Peyer's patch (tissue), 4 donors: Measurements from ENCODE around the gene SLCO3A1. TPM values are rescaled to one million over a fixed set of nuclear protein-coding genes. Genes with fewer than 3 reads are reported as not detected.
"Not testable (repeated sequence)": the region's sequence is repeated elsewhere in the genome, so short reads cannot be mapped to it uniquely, and the experiment has no call there.

ENCODE experiments used
- DNase-seq, 3 donors: peaks; one replicate each; pipeline ENCODE4 v3.0.0-alpha.2; 2017 to 2019
- H3K27ac ChIP-seq, 4 donors: fragments of 200-600 bp; sonication (generic); one replicate each; pipeline ENCODE4 v1.5.1; 2016 to 2019
- H3K27me3 ChIP-seq, 2 donors: fragments of 200-600 bp; sonication (generic); one replicate each; pipeline ENCODE4 v1.5.1; 2019
- H3K36me3 ChIP-seq, 3 donors: fragments of 200-600 bp; sonication (generic); one replicate each; pipeline ENCODE4 v1.5.1; 2016 to 2019
- H3K4me1 ChIP-seq, 4 donors: fragments of 200-600 bp; sonication (generic); one replicate each; pipeline ENCODE4 v1.5.1; 2016 to 2019
- H3K4me3 ChIP-seq, 4 donors: fragments of 200-600 bp; sonication (generic); 1 replicate in 3 of 4; 2 replicates in 1 of 4; pipeline ENCODE4 v1.5.1; 2016 to 2019; ENCODE audit warnings: mild to moderate bottlenecking in 1 of 4
- H3K9me3 ChIP-seq, 4 donors: fragments of 200-600 bp; sonication (generic); one replicate each; pipeline ENCODE4 v1.5.1; 2016 to 2019; ENCODE audit warnings: mild to moderate bottlenecking in 1 of 4
- CTCF ChIP-seq, 6 experiments: fragments of 450-650 bp in 4 of 6; fragments of 200-600 bp in 2 of 6; sonication (generic) in 1 of 6; IDR thresholded peaks; one replicate each; pipeline ENCODE4 v1.5.1; 2017 to 2019; ENCODE audit warnings: antibody characterized with exemption in 6 of 6, mild to moderate bottlenecking in 3 of 6, moderate library complexity in 1 of 6
- POLR2A ChIP-seq, 2 donors: fragments of 450-650 bp; IDR thresholded peaks; one replicate each; pipeline ENCODE4 v1.5.1; 2017; ENCODE audit warnings: antibody characterized with exemption in 2 of 2, mild to moderate bottlenecking in 2 of 2, moderate library complexity in 2 of 2
- total RNA-seq, 4 donors: library from RNA; depleted of rRNA; stranded (reverse); fragments of >200 nt; gene quantifications; one replicate each; pipeline ENCODE4 v1.1.0, GENCODE V29; 2016

The SLCO3A1 gene
- total RNA-seq, 4 donors from 2014 or later = 2.1 to 8.3 (median 5.0) TPM

GRCh38 chr15:91953432-91953831 lies 99.9 kb downstream of the SLCO3A1 start:
- Histone ChIP-seq H3K36me3 (no peaks in the 10 kb centered on the region), H3K9me3 (no peaks in the 10 kb centered on the region), H3K27me3 (no peaks in the 10 kb centered on the region), H3K4me3 (no peak overlapping the region), H3K27ac (no peak overlapping the region), H3K4me1 (peaks cover 0 to 7% (median 0%) of the 10 kb centered on the region in 4 donors)
- DNase-seq = no peak
- TF ChIP-seq CTCF (IDR thresholded peaks at IDR 0.05) = no peak
- TF ChIP-seq POLR2A (IDR thresholded peaks at IDR 0.05) = no peak

- TF ChIP-seq POLR2A (IDR thresholded peaks at IDR 0.05) (no peak), CTCF (IDR thresholded peaks at IDR 0.05) (peak in 1 of 6 experiments; percentile 5)
- no peaks in the 10 kb centered on the region for H3K27me3 ChIP-seq
- no peaks in the 10 kb centered on the region for H3K4me1 ChIP-seq
- H3K9me3 ChIP-seq = no peaks in the 10 kb centered on the region
- H3K4me3 ChIP-seq = no peak overlapping the region
- DNase-seq = no peak
- H3K27ac ChIP-seq = no peak overlapping the region
- no peaks in the 10 kb centered on the region for H3K36me3 ChIP-seq
Measured at GRCh38 chr15:91954292-91954691, 100.8 kb downstream of the SLCO3A1 start.

GRCh38 chr15:91956026-91956723 lies 102.7 kb downstream of the SLCO3A1 start:
- no peaks in the 10 kb centered on the region for H3K4me1 ChIP-seq
- H3K9me3 ChIP-seq = no peaks in the 10 kb centered on the region
- TF ChIP-seq CTCF (IDR thresholded peaks at IDR 0.05) = no peak
- TF ChIP-seq POLR2A (IDR thresholded peaks at IDR 0.05) = no peak
- H3K36me3 ChIP-seq = no peaks in the 10 kb centered on the region
- no peak overlapping the region for H3K4me3 ChIP-seq
- no peaks in the 10 kb centered on the region for H3K27me3 ChIP-seq
- peak overlapping the region in 1 of 4 donors; percentile 4 for H3K27ac ChIP-seq
- no peak for DNase-seq

GRCh38 chr15:91961357-91961756 lies 107.8 kb downstream of the SLCO3A1 start:
- Histone ChIP-seq H3K27me3 (no peaks in the 10 kb centered on the region), H3K4me3 (no peak overlapping the region), H3K27ac (no peak overlapping the region), H3K4me1 (no peaks in the 10 kb centered on the region), H3K36me3 (no peaks in the 10 kb centered on the region), H3K9me3 (no peaks in the 10 kb centered on the region)
- DNase-seq = no peak
- TF ChIP-seq CTCF (IDR thresholded peaks at IDR 0.05) (no peak), POLR2A (IDR thresholded peaks at IDR 0.05) (no peak)

GRCh38 chr15:91963747-91964146 lies 110.2 kb downstream of the SLCO3A1 start:
- H3K27me3 ChIP-seq, DNase-seq, H3K4me1 ChIP-seq, H3K27ac ChIP-seq, H3K4me3 ChIP-seq, H3K9me3 ChIP-seq, H3K36me3 ChIP-seq: not testable (repeated sequence)

GRCh38 chr15:91965501-91966193 lies 112.1 kb downstream of the SLCO3A1 start:
- no peak overlapping the region for H3K27ac ChIP-seq
- no peak for DNase-seq
- no peak for TF ChIP-seq CTCF (IDR thresholded peaks at IDR 0.05)
- no peak for TF ChIP-seq POLR2A (IDR thresholded peaks at IDR 0.05)

More at GRCh38 chr15:91965501-91966193, 112.1 kb downstream of the SLCO3A1 start:
- Histone ChIP-seq H3K4me3 (no peak overlapping the region), H3K36me3 (no peaks in the 10 kb centered on the region), H3K9me3 (no peaks in the 10 kb centered on the region), H3K4me1 (peaks cover 0 to 5% (median 0%) of the 10 kb centered on the region in 4 donors), H3K27me3 (no peaks in the 10 kb centered on the region)
